ENCODE results near the gene HACD1.

The HACD1 gene

GRCh38 chr10:17578603-17579002 lies 38.6 kb downstream of the HACD1 start:
- no peaks in the 10 kb centered on the region for H3K27me3 ChIP-seq (ENCODE audit: insufficient read depth, insufficient read length)
- no peaks in the 10 kb centered on the region for H3K36me3 ChIP-seq (ENCODE audit: insufficient read depth, insufficient read length, low read length)
- no peaks in the 10 kb centered on the region for H3K9me3 ChIP-seq (ENCODE audit: insufficient read depth, low read length)
- TF ChIP-seq SUZ12 (IDR thresholded peaks at IDR 0.05; ENCODE audit: extremely low read depth, insufficient read depth, insufficient read length) (no peak), ZNF274 (IDR thresholded peaks at IDR 0.05; ENCODE audit: low read depth, low read length) (no peak), YY1 (IDR thresholded peaks at IDR 0.05; ENCODE audit: insufficient read depth, insufficient read length) (no peak)
- no peak overlapping the region for H3K9ac ChIP-seq (ENCODE audit: insufficient read length, low read depth)
- H3K4me3 ChIP-seq (ENCODE audit: insufficient read length, low read depth), result no peak overlapping the region
- no peak for DNase-seq (ENCODE audit: low read depth, low spot score)
- no peaks in the 10 kb centered on the region for H3K4me1 ChIP-seq (ENCODE audit: insufficient read depth, insufficient read length)

DNA sequence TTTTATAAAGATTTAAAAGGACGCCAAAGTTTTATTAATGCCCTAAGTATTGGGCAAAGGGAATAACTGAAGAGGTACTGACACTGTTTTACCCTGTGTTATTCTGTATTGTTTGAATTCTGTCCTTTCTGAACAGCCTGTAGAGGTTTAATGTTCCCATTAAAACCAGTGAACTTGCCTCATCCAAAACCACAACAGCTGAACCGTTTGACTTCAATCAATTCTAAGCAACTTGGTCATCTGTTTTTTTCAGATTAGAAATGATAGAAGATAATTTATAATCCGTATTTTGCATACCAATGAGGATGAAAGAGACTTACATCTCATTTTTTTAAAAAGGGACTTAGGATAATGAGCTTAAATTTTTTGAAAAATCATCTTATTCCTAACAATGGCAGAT lies 40.4 kb downstream of the HACD1 start:
- TF ChIP-seq ZNF274 (IDR thresholded peaks at IDR 0.05; ENCODE audit: low read depth, low read length) (no peak), YY1 (IDR thresholded peaks at IDR 0.05; ENCODE audit: insufficient read depth, insufficient read length) (no peak), SUZ12 (IDR thresholded peaks at IDR 0.05; ENCODE audit: extremely low read depth, insufficient read depth, insufficient read length) (no peak)
- Histone ChIP-seq H3K9me3 (ENCODE audit: insufficient read depth, low read length) (no peaks in the 10 kb centered on the region), H3K27me3 (ENCODE audit: insufficient read depth, insufficient read length) (no peaks in the 10 kb centered on the region), H3K4me1 (ENCODE audit: insufficient read depth, insufficient read length) (no peaks in the 10 kb centered on the region), H3K9ac (ENCODE audit: insufficient read length, low read depth) (no peak overlapping the region), H3K36me3 (ENCODE audit: insufficient read depth, insufficient read length, low read length) (no peaks in the 10 kb centered on the region), H3K4me3 (ENCODE audit: insufficient read length, low read depth) (no peak overlapping the region)
- no peak for DNase-seq (ENCODE audit: low read depth, low spot score)

DNA sequence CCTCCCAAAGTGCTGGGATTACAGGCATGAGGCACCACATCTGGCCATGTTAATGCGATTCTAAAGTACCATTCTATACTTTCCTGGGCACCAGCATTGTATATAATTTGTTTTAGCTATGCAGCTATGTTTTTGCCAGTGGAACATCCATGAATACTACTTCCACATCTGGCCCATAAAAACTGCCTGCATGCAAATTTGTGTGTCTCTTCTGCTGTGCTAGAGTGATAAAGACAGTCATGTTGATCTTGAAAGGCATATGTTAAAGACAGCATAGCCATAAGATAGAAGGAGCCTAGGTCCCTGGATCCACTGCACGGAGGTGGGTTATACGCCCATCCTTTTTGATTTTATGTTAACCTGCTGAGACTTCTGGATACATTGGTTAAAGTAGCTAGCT lies 52.3 kb downstream of the HACD1 start:
- Histone ChIP-seq H3K9ac (ENCODE audit: insufficient read length, low read depth) (no peak overlapping the region), H3K36me3 (ENCODE audit: insufficient read depth, insufficient read length, low read length) (no peaks in the 10 kb centered on the region), H3K9me3 (ENCODE audit: insufficient read depth, low read length) (no peaks in the 10 kb centered on the region), H3K4me1 (ENCODE audit: insufficient read depth, insufficient read length) (no peaks in the 10 kb centered on the region), H3K4me3 (ENCODE audit: insufficient read length, low read depth) (no peak overlapping the region), H3K27me3 (ENCODE audit: insufficient read depth, insufficient read length) (no peaks in the 10 kb centered on the region)
- no peak for DNase-seq (ENCODE audit: low read depth, low spot score)
- TF ChIP-seq SUZ12 (IDR thresholded peaks at IDR 0.05; ENCODE audit: extremely low read depth, insufficient read depth, insufficient read length) (no peak), YY1 (IDR thresholded peaks at IDR 0.05; ENCODE audit: insufficient read depth, insufficient read length) (no peak), ZNF274 (IDR thresholded peaks at IDR 0.05; ENCODE audit: low read depth, low read length) (no peak)

- no peak overlapping the region for H3K4me3 ChIP-seq (ENCODE audit: insufficient read length, low read depth)
- H3K36me3 ChIP-seq (ENCODE audit: insufficient read depth, insufficient read length, low read length), result no peaks in the 10 kb centered on the region
- H3K27me3 ChIP-seq (ENCODE audit: insufficient read depth, insufficient read length), result no peaks in the 10 kb centered on the region
- no peak overlapping the region for H3K9ac ChIP-seq (ENCODE audit: insufficient read length, low read depth)
- no peak for DNase-seq (ENCODE audit: low read depth, low spot score)
- no peaks in the 10 kb centered on the region for H3K4me1 ChIP-seq (ENCODE audit: insufficient read depth, insufficient read length)
- H3K9me3 ChIP-seq (ENCODE audit: insufficient read depth, low read length), result no peaks in the 10 kb centered on the region
- no peak for TF ChIP-seq SUZ12 (IDR thresholded peaks at IDR 0.05; ENCODE audit: extremely low read depth, insufficient read depth, insufficient read length)
- no peak for TF ChIP-seq YY1 (IDR thresholded peaks at IDR 0.05; ENCODE audit: insufficient read depth, insufficient read length)
- no peak for TF ChIP-seq ZNF274 (IDR thresholded peaks at IDR 0.05; ENCODE audit: low read depth, low read length)
These were observed 53.7 kb downstream of the HACD1 start for GRCh38 chr10:17563452-17563851.

DNA sequence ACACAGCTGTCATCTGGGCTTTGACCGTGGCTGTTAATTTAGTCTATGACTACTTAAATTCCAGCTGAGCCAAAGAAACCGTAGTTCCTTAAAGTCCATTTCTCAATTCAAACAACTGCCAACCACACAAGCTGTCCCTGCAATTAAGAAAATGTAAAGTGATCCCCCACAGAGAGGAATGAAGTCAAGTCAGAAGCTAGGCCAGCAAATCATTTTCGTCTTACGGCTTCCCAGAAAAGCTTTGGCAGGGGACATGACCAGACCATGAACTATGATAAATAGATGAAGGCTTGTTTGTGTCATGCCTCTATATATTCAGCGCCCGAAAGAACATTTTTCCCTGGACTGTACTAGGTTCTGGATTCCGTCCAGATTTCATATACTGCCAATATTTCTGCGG lies 54.6 kb downstream of the HACD1 start:
- Histone ChIP-seq H3K4me1 (ENCODE audit: insufficient read depth, insufficient read length) (no peaks in the 10 kb centered on the region), H3K4me3 (ENCODE audit: insufficient read length, low read depth) (no peak overlapping the region), H3K36me3 (ENCODE audit: insufficient read depth, insufficient read length, low read length) (no peaks in the 10 kb centered on the region), H3K9me3 (ENCODE audit: insufficient read depth, low read length) (no peaks in the 10 kb centered on the region), H3K27me3 (ENCODE audit: insufficient read depth, insufficient read length) (no peaks in the 10 kb centered on the region), H3K9ac (ENCODE audit: insufficient read length, low read depth) (no peak overlapping the region)
- peak; percentile 9 for DNase-seq (ENCODE audit: low read depth, low spot score)
- TF ChIP-seq ZNF274 (IDR thresholded peaks at IDR 0.05; ENCODE audit: low read depth, low read length) (no peak), YY1 (IDR thresholded peaks at IDR 0.05; ENCODE audit: insufficient read depth, insufficient read length) (no peak), SUZ12 (IDR thresholded peaks at IDR 0.05; ENCODE audit: extremely low read depth, insufficient read depth, insufficient read length) (no peak)

DNA sequence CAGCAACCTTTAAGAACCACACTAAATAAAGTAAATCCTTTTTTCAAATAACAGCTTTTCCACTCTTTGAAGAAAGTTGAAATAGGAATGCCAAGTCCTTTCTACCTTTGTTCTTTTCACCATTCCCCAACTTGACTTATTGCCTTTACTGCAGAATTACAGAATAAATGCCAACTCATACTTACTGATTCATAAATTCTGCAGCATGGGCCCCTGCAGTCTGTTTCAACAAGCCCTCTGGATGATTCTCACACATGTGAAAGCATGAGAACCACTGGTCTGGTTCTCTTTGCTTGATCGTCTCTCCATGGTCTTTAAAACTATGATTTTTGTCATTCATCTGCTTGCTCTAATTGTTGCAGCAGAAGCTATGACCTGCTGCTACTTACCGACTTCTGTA lies 56.1 kb downstream of the HACD1 start:
- TF ChIP-seq SUZ12 (IDR thresholded peaks at IDR 0.05; ENCODE audit: extremely low read depth, insufficient read depth, insufficient read length) (no peak), ZNF274 (IDR thresholded peaks at IDR 0.05; ENCODE audit: low read depth, low read length) (no peak), YY1 (IDR thresholded peaks at IDR 0.05; ENCODE audit: insufficient read depth, insufficient read length) (no peak)

GRCh38 chr10:17557459-17557858 lies 59.7 kb downstream of the HACD1 start:
- Histone ChIP-seq H3K9me3 (ENCODE audit: insufficient read depth, low read length) (no peaks in the 10 kb centered on the region), H3K9ac (ENCODE audit: insufficient read length, low read depth) (no peak overlapping the region), H3K27me3 (ENCODE audit: insufficient read depth, insufficient read length) (no peaks in the 10 kb centered on the region), H3K36me3 (ENCODE audit: insufficient read depth, insufficient read length, low read length) (no peaks in the 10 kb centered on the region), H3K4me3 (ENCODE audit: insufficient read length, low read depth) (no peak overlapping the region), H3K4me1 (ENCODE audit: insufficient read depth, insufficient read length) (no peaks in the 10 kb centered on the region)
- TF ChIP-seq ZNF274 (IDR thresholded peaks at IDR 0.05; ENCODE audit: low read depth, low read length), result no peak
- no peak for TF ChIP-seq SUZ12 (IDR thresholded peaks at IDR 0.05; ENCODE audit: extremely low read depth, insufficient read depth, insufficient read length)
- TF ChIP-seq YY1 (IDR thresholded peaks at IDR 0.05; ENCODE audit: insufficient read depth, insufficient read length), result no peak
- DNase-seq (ENCODE audit: low read depth, low spot score), result no peak

More for the DNA sequence above, 56.1 kb downstream of the HACD1 start:
- DNase-seq (ENCODE audit: low read depth, low spot score), result no peak
- Histone ChIP-seq H3K36me3 (ENCODE audit: insufficient read depth, insufficient read length, low read length) (no peaks in the 10 kb centered on the region), H3K4me3 (ENCODE audit: insufficient read length, low read depth) (no peak overlapping the region), H3K9ac (ENCODE audit: insufficient read length, low read depth) (no peak overlapping the region), H3K4me1 (ENCODE audit: insufficient read depth, insufficient read length) (no peaks in the 10 kb centered on the region), H3K27me3 (ENCODE audit: insufficient read depth, insufficient read length) (no peaks in the 10 kb centered on the region), H3K9me3 (ENCODE audit: insufficient read depth, low read length) (no peaks in the 10 kb centered on the region)

Data from NT2/D1 (cell line).